IMR-90 (cell line): Measurements from ENCODE around the gene SLAMF9. TPM values are rescaled to one million over a fixed set of nuclear protein-coding genes. Genes with fewer than 3 reads are reported as not detected.

Experiments
- ATAC-seq: fragments of 200-7000 bp; cut with Tn5 transposase; 2 replicates; pipeline ENCODE4 v1.9.1; 2020; ENCODE audit warnings: low read depth, mild to moderate bottlenecking, moderate library complexity
- BruUV-seq: library from RNA; stranded (reverse); fragments of 400-500 nt; replicated peaks from 2 replicates; lab custom pipeline; 2021; lab: Mats Ljungman, UMichigan
- CTCF ChIA-PET: fragments of 300-600 bp; formaldehyde crosslinking; extraction: SDS; loops from one replicate; lab custom pipeline; 2021; ENCODE audit warnings: antibody characterized with exemption; lab: Yijun Ruan, JAX
- POLR2A ChIA-PET: fragments of 300-600 bp; sonication (Branson Sonifier 250); formaldehyde crosslinking; loops from one replicate; lab custom pipeline; 2022; ENCODE audit warnings: antibody characterized with exemption; ENCODE audit not compliant: unreplicated experiment; lab: Charles Lee
- DNase-seq: peaks from one replicate; pipeline ENCODE4 v3.0.0; 2013
- H2AFZ ChIP-seq: replicated peaks from 2 replicates; pipeline ENCODE3; 2013; ENCODE audit warnings: low read length, mild to moderate bottlenecking; ENCODE audit not compliant: poor library complexity
- H2AK5ac ChIP-seq: 2 replicates; pipeline ENCODE4 v1.6.1; 2013; ENCODE audit warnings: low read depth, low read length, inconsistent platforms
- H2AK9ac ChIP-seq: replicated peaks from 2 replicates; pipeline ENCODE3; 2013; ENCODE audit warnings: mild to moderate bottlenecking, low read depth, low read length, moderate library complexity; ENCODE audit not compliant: poor library complexity
- H2BK120ac ChIP-seq: 2 replicates; pipeline ENCODE4 v1.6.1; 2013; ENCODE audit warnings: low read depth, low read length, inconsistent platforms
- H2BK15ac ChIP-seq: 3 replicates; pipeline ENCODE4 v1.6.1; 2013; ENCODE audit warnings: low read depth, low read length, inconsistent platforms
- H2BK20ac ChIP-seq: 2 replicates; pipeline ENCODE4 v1.6.1; 2013; ENCODE audit warnings: low read depth, mild to moderate bottlenecking, inconsistent platforms, low read length, moderate library complexity
- H2BK5ac ChIP-seq: 2 replicates; pipeline ENCODE4 v1.6.1; 2013; ENCODE audit warnings: mild to moderate bottlenecking, low read depth, low read length, inconsistent platforms; ENCODE audit not compliant: poor library complexity, severe bottlenecking
- H3K14ac ChIP-seq: replicated peaks from 2 replicates; pipeline ENCODE4 v1.6.1; 2013; ENCODE audit warnings: low read depth, low read length, inconsistent platforms
- H3K18ac ChIP-seq: 2 replicates; pipeline ENCODE4 v1.6.1; 2013; ENCODE audit warnings: low read depth, low read length, control low read depth
- H3K23ac ChIP-seq: 2 replicates; pipeline ENCODE4 v1.6.1; 2013; ENCODE audit warnings: low read depth, low read length, inconsistent platforms
- H3K27ac ChIP-seq: 2 replicates; pipeline ENCODE4 v1.5.1; 2013; ENCODE audit warnings: mild to moderate bottlenecking, control low read depth, low read length; ENCODE audit not compliant: insufficient read depth
- H3K27me3 ChIP-seq: 2 replicates; pipeline ENCODE4 v1.6.1; 2013; ENCODE audit warnings: low read length; ENCODE audit not compliant: control insufficient read depth, insufficient read depth
- H3K36me3 ChIP-seq: 2 replicates; pipeline ENCODE4 v1.6.1; 2013; ENCODE audit warnings: low read length, mixed read lengths; ENCODE audit not compliant: control insufficient read depth, insufficient read depth
- H3K4ac ChIP-seq: 2 replicates; pipeline ENCODE4 v1.6.1; 2013; ENCODE audit warnings: low read depth, low read length, inconsistent platforms
- H3K4me1 ChIP-seq: 2 replicates; pipeline ENCODE4 v1.6.1; 2013; ENCODE audit warnings: low read length, mixed read lengths; ENCODE audit not compliant: control insufficient read depth, insufficient read depth
- H3K4me2 ChIP-seq: 2 replicates; pipeline ENCODE4 v1.6.1; 2013; ENCODE audit warnings: low read depth, mild to moderate bottlenecking, control low read depth, low read length, moderate library complexity
- H3K4me3 ChIP-seq: 2 replicates; pipeline ENCODE4 v1.5.1; 2013; ENCODE audit warnings: low read depth, mild to moderate bottlenecking, control low read depth, low read length, moderate library complexity; ENCODE audit not compliant: insufficient read depth
- H3K56ac ChIP-seq: 2 replicates; pipeline ENCODE4 v1.6.1; 2013; ENCODE audit warnings: low read length, inconsistent platforms; ENCODE audit not compliant: insufficient read depth; ENCODE audit errors: extremely low read depth
- H3K79me1 ChIP-seq, 2 experiments: 2 replicates each; pipeline ENCODE4 v1.6.1; 2013; ENCODE audit warnings: low read length in 2 of 2, inconsistent platforms in 1 of 2, low read depth in 1 of 2
- H3K9ac ChIP-seq: 2 replicates; pipeline ENCODE4 v1.6.1; 2013; ENCODE audit warnings: low read depth, low read length, control low read depth
- H3K9me1 ChIP-seq: 2 replicates; pipeline ENCODE4 v1.6.1; 2013; ENCODE audit warnings: low read length, inconsistent platforms; ENCODE audit not compliant: insufficient read depth
- H3K9me3 ChIP-seq: 2 replicates; pipeline ENCODE4 v1.6.1; 2013; ENCODE audit warnings: low read length; ENCODE audit not compliant: control insufficient read depth, insufficient read depth
- H4K20me1 ChIP-seq: 2 replicates; pipeline ENCODE4 v1.6.1; 2013; ENCODE audit warnings: low read length, inconsistent platforms; ENCODE audit not compliant: insufficient read depth
- H4K5ac ChIP-seq: 2 replicates; pipeline ENCODE4 v1.6.1; 2013; ENCODE audit warnings: mild to moderate bottlenecking, low read depth, low read length, control low read depth
- H4K8ac ChIP-seq, 2 experiments: 2 replicates each; pipeline ENCODE4 v1.6.1; 2013; ENCODE audit warnings: low read depth in 2 of 2, low read length in 2 of 2, control low read depth in 1 of 2, inconsistent platforms in 1 of 2
- H4K91ac ChIP-seq: 2 replicates; pipeline ENCODE4 v1.6.1; 2013; ENCODE audit warnings: low read depth, low read length, inconsistent platforms; ENCODE audit not compliant: insufficient read depth
- MXI1 ChIP-seq: IDR thresholded peaks from 2 replicates; pipeline ENCODE4 v1.6.1; 2012; ENCODE audit warnings: low read depth, mild to moderate bottlenecking, low read length, moderate library complexity, borderline replicate concordance
- WGBS, 2 experiments: methylation state at CpG; one replicate each; pipeline versions ENCODE4 v1.1.5 to v1.1.7; 2013; ENCODE audit warnings: missing lambda C conversion rate in 2 of 2; ENCODE audit not compliant: insufficient read length in 1 of 2; ENCODE audit errors: extremely low coverage in 2 of 2; 5-methylcytosine and 5-hydroxymethylcytosine counted together
- dilution Hi-C: fragments of 300-500 bp; cut with HindIII; formaldehyde crosslinking; loops from one replicate; pipeline ENCODE4 v1.14.3; 2018; ENCODE audit warnings: low sequenced_read_pairs; ENCODE audit not compliant: unreplicated experiment
- in situ Hi-C: fragments of 300-500 bp; cut with MboI; formaldehyde crosslinking; loops from 3 replicates; pipeline ENCODE4 v1.14.3; 2019; ENCODE audit warnings: low sequenced_read_pairs, inconsistent platforms, mixed read lengths
- intact Hi-C: fragments of 100-400 bp; cut with micrococcal nuclease; formaldehyde crosslinking; loops from 2 replicates; pipeline ENCODE4 v1.10.0; 2022
- polyA plus RNA-seq, 3 experiments: library from polyadenylated mRNA; depleted of rRNA; stranded (reverse); fragments of >200 nt; gene quantifications; 2 replicates each; pipeline ENCODE4 v1.2.3, GENCODE V29; 2012; ENCODE audit warnings: low replicate concordance in 1 of 3
- total RNA-seq: library from RNA; depleted of rRNA; stranded (reverse); fragments of >200 nt; gene quantifications from 2 replicates; pipeline ENCODE4 v1.2.3, GENCODE V29; 2012
- TF ChIP-seq, protein P1 (sequence below): conservative IDR thresholded peaks from 2 replicates; pipeline ENCODE4 v1.5.1; 2012; ENCODE audit warnings: mild to moderate bottlenecking, low read depth, low read length, improper control_type of control experiment

Gene SLAMF9
- total and polyA plus RNA-seq, 2 of the 4 experiments (the other 2 are of a cell fraction), result 0.18 to 0.67 TPM

DNA sequence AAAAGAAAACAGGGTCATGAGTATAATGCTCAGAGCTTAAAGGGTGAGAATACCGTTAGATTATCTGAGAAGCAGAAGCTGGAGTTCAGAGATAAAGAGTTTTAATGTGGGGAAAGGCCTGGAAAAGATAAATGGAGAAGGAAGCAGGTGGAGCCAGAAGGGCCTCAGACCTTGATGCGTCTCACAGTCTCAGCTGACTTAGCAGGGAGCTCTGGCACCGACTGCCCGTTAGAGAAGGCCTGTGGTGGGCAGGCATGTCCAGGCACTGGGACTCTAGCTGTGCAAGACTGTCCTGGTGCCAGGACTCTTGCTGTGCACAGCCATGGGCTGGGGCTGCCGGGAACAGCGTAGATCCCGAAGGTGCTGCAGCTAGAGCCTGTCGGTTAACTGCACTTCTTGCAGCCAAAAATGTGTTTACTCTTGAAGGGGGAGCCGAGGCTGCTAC, 3.8 kb upstream of the SLAMF9 start:
- H4K5ac ChIP-seq, result no peak overlapping the region
- H4K91ac ChIP-seq, result no peak overlapping the region
- no peak overlapping the region for H3K56ac ChIP-seq
- H2BK15ac ChIP-seq, result no peak overlapping the region
- no peak overlapping the region for H2AK9ac ChIP-seq
- peak overlapping the region; percentile 48 for H2AFZ ChIP-seq
- dilution Hi-C loops (no loop called here), intact Hi-C loops (no loop called here), in situ Hi-C loops (no loop called here)
- H3K79me1 ChIP-seq, result no peaks in the 10 kb centered on the region
- no TSS peak for BruUV-seq
- no peak for TF ChIP-seq MXI1
- TF ChIP-seq, protein P1, sequence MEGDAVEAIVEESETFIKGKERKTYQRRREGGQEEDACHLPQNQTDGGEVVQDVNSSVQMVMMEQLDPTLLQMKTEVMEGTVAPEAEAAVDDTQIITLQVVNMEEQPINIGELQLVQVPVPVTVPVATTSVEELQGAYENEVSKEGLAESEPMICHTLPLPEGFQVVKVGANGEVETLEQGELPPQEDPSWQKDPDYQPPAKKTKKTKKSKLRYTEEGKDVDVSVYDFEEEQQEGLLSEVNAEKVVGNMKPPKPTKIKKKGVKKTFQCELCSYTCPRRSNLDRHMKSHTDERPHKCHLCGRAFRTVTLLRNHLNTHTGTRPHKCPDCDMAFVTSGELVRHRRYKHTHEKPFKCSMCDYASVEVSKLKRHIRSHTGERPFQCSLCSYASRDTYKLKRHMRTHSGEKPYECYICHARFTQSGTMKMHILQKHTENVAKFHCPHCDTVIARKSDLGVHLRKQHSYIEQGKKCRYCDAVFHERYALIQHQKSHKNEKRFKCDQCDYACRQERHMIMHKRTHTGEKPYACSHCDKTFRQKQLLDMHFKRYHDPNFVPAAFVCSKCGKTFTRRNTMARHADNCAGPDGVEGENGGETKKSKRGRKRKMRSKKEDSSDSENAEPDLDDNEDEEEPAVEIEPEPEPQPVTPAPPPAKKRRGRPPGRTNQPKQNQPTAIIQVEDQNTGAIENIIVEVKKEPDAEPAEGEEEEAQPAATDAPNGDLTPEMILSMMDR, result no peak
- no peak overlapping the region for H3K27ac ChIP-seq
- H3K4me3 ChIP-seq, result no peak overlapping the region
- no peaks in the 10 kb centered on the region; the same call in 1 of the 2 replicates for H3K27me3 ChIP-seq
- ATAC-seq (no peak), DNase-seq (no peak)
- no peaks in the 10 kb centered on the region for H3K9me1 ChIP-seq
- no peak overlapping the region for H3K9ac ChIP-seq
- no peak overlapping the region for H2BK20ac ChIP-seq
- no peaks in the 10 kb centered on the region for H3K9me3 ChIP-seq
- H4K20me1 ChIP-seq, result no peaks in the 10 kb centered on the region
- ChIA-PET CTCF (interaction anchor here (0.6 kb wide), 3 partner anchors 158 to 377 kb away, joined by 3 to 4 read pairs (median 3); no protein-coding TSS in a partner anchor), POLR2A (no interaction called here)
- no peak overlapping the region for H3K4me2 ChIP-seq
- no peak overlapping the region for H2BK5ac ChIP-seq
- H3K14ac ChIP-seq, result no peak overlapping the region
- no peak overlapping the region for H2BK120ac ChIP-seq
- H4K8ac ChIP-seq, result no peak overlapping the region
- H2AK5ac ChIP-seq, result no peak overlapping the region
- H3K18ac ChIP-seq, result no peak overlapping the region
- H3K36me3 ChIP-seq, result no peaks in the 10 kb centered on the region
- WGBS, 2 experiments, result no CpG with 5 or more reads among the region's 9 CpGs
- no peak overlapping the region for H3K23ac ChIP-seq
- H3K4ac ChIP-seq, result no peak overlapping the region
- H3K4me1 ChIP-seq, result peaks cover 4% of the 10 kb centered on the region; the same call in 1 of the 2 replicates
